Astrocyte (in vitro differentiated cells and primary cell): Measurements from ENCODE around the gene CCDC8. TPM values are rescaled to one million over a fixed set of nuclear protein-coding genes. Genes with fewer than 3 reads are reported as not detected.

ENCODE experiments used
- DNase-seq: peaks from one replicate; pipeline ENCODE4 v3.0.0-alpha.2; 2010; ENCODE audit warnings: low read depth
- FAIRE-seq: peaks from 2 replicates; lab custom pipeline; 2011; peaks lifted over from hg19 to GRCh38; lab: Jason Lieb, UNC
- H2AFZ ChIP-seq: 2 replicates; pipeline ENCODE4 v1.6.0; 2012; ENCODE audit warnings: low read depth, low read length, inconsistent platforms
- H3K27ac ChIP-seq: 2 replicates; pipeline ENCODE4 v1.5.1; 2011; ENCODE audit warnings: low read depth, low read length, inconsistent platforms
- H3K27me3 ChIP-seq: 2 replicates; pipeline ENCODE4 v1.6.0; 2011; ENCODE audit warnings: low read length, inconsistent platforms; ENCODE audit not compliant: insufficient read depth
- H3K36me3 ChIP-seq: 2 replicates; pipeline ENCODE4 v1.5.1; 2011; ENCODE audit warnings: low read length, inconsistent platforms; ENCODE audit not compliant: insufficient read depth
- H3K4me1 ChIP-seq: 2 replicates; pipeline ENCODE4 v1.5.1; 2011; ENCODE audit warnings: low read length, inconsistent platforms; ENCODE audit not compliant: insufficient read depth
- H3K4me2 ChIP-seq: 2 replicates; pipeline ENCODE4 v1.6.0; 2012; ENCODE audit warnings: low read length, inconsistent platforms
- H3K4me3 ChIP-seq: 2 replicates; pipeline ENCODE4 v1.5.1; 2011; ENCODE audit warnings: low read depth, mild to moderate bottlenecking, low read length, inconsistent platforms; ENCODE audit not compliant: insufficient read depth
- H3K79me2 ChIP-seq: 2 replicates; pipeline ENCODE4 v1.6.0; 2012; ENCODE audit warnings: mild to moderate bottlenecking, low read length, inconsistent platforms; ENCODE audit not compliant: insufficient read depth
- H3K9ac ChIP-seq: 2 replicates; pipeline ENCODE4 v1.6.0; 2012; ENCODE audit warnings: mild to moderate bottlenecking, low read length, inconsistent platforms
- H3K9me3 ChIP-seq: 2 replicates; pipeline ENCODE4 v1.5.1; 2012; ENCODE audit warnings: low read depth, mild to moderate bottlenecking, low read length, inconsistent platforms; ENCODE audit not compliant: insufficient read depth
- H4K20me1 ChIP-seq: 2 replicates; pipeline ENCODE4 v1.6.0; 2012; ENCODE audit warnings: low read length, inconsistent platforms; ENCODE audit not compliant: insufficient read depth
- H3K27ac Mint-ChIP-seq: one replicate; pipeline ENCODE4 v1.8.0; 2021; ENCODE audit warnings: mild to moderate bottlenecking, mixed read lengths; ENCODE audit not compliant: unreplicated experiment
- H3K27me3 Mint-ChIP-seq: one replicate; pipeline ENCODE4 v1.8.0; 2021; ENCODE audit warnings: low read depth, mixed read lengths; ENCODE audit not compliant: unreplicated experiment
- H3K36me3 Mint-ChIP-seq: one replicate; pipeline ENCODE4 v1.8.0; 2021; ENCODE audit warnings: low read depth, mixed read lengths; ENCODE audit not compliant: unreplicated experiment
- H3K4me1 Mint-ChIP-seq: one replicate; pipeline ENCODE4 v1.8.0; 2021; ENCODE audit warnings: low read depth, mixed read lengths; ENCODE audit not compliant: unreplicated experiment
- H3K4me3 Mint-ChIP-seq: one replicate; pipeline ENCODE4 v1.8.0; 2021; ENCODE audit warnings: mild to moderate bottlenecking, moderate library complexity, mixed read lengths; ENCODE audit not compliant: unreplicated experiment
- H3K9me3 Mint-ChIP-seq: one replicate; pipeline ENCODE4 v1.8.0; 2021; ENCODE audit warnings: mild to moderate bottlenecking, mixed read lengths; ENCODE audit not compliant: unreplicated experiment
- EZH2 ChIP-seq: IDR thresholded peaks from 2 replicates; pipeline ENCODE4 v1.6.1; 2012; ENCODE audit warnings: mild to moderate bottlenecking, low read length, inconsistent platforms; ENCODE audit not compliant: insufficient read depth
- total RNA-seq: library from RNA; stranded (reverse); gene quantifications from 2 replicates; pipeline ENCODE4 v1.2.1, GENCODE V29; 2021
- TF ChIP-seq, protein P1 (sequence below): IDR thresholded peaks from 2 replicates; pipeline ENCODE4 v1.5.1; 2011; ENCODE audit warnings: low read depth, mild to moderate bottlenecking, inconsistent platforms, low read length, moderate library complexity; ENCODE audit not compliant: insufficient read depth

Gene CCDC8
- total RNA-seq, 1 donor from 2014 or later: 35.5 TPM

DNA sequence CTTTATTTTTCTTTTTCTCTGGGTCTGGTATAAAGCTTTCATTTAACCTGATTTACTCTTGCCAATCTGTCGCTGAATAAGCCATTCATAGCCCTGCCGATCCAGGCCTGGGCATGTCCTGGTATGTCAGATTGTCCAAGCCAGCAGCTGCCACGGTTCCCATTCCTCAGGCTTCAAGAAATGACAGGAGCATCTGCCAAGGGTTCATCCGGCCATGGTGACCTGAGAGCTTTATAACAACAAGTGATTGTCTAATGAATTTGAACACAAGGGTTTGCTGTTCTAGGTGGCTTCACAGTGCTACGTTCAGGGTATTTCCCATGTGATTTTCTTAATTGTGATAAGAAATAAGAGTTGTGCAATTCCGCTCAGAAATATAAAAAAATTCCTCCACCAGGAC, 38.0 kb upstream of the CCDC8 start:
- Mint-ChIP-seq H3K27ac (no peak overlapping the region), H3K9me3 (peaks cover 8% of the 10 kb centered on the region), H3K4me1 (peaks cover 3% of the 10 kb centered on the region), H3K27me3 (no peaks in the 10 kb centered on the region), H3K4me3 (no peak overlapping the region), H3K36me3 (no peaks in the 10 kb centered on the region)
- Histone ChIP-seq H3K27me3 (peaks cover 9% of the 10 kb centered on the region), H4K20me1 (no peaks in the 10 kb centered on the region), H3K4me2 (no peak overlapping the region), H3K4me1 (no peaks in the 10 kb centered on the region), H3K27ac (no peak overlapping the region), H3K79me2 (no peaks in the 10 kb centered on the region), H3K4me3 (no peak overlapping the region), H3K9me3 (no peaks in the 10 kb centered on the region), H2AFZ (no peak overlapping the region), H3K36me3 (no peaks in the 10 kb centered on the region), H3K9ac (no peak overlapping the region)
- no peak for TF ChIP-seq EZH2
- FAIRE-seq (no peak), DNase-seq (no peak)

DNA sequence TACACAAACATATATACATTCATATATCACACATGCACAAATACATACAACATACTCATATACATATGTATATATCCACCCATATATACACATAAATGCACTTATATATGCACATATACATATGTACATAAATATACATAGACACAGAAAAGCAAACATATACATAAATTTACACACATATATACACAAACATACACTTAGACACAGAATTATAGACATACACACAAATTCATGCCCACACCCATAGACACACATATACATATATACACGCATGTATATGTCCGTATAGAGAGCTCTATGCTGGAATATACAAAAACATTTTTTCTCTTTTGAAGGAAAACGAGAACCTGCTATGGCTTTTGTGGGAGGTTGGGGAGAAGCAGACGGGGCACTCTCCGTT, 37.4 kb upstream of the CCDC8 start:
- Mint-ChIP-seq H3K36me3 (no peaks in the 10 kb centered on the region), H3K9me3 (peaks cover 8% of the 10 kb centered on the region), H3K4me1 (peaks cover 3% of the 10 kb centered on the region), H3K27ac (no peak overlapping the region), H3K4me3 (no peak overlapping the region), H3K27me3 (no peaks in the 10 kb centered on the region)
- no peaks in the 10 kb centered on the region for H3K79me2 ChIP-seq
- H3K9ac ChIP-seq: no peak overlapping the region
- no peak overlapping the region for H3K4me3 ChIP-seq
- no peak for DNase-seq
- no peaks in the 10 kb centered on the region for H3K9me3 ChIP-seq
- peaks cover 9% of the 10 kb centered on the region for H3K27me3 ChIP-seq
- H3K4me2 ChIP-seq: no peak overlapping the region
- H2AFZ ChIP-seq: no peak overlapping the region
- H3K27ac ChIP-seq: no peak overlapping the region
- no peak for TF ChIP-seq EZH2
- TF ChIP-seq, protein P1, sequence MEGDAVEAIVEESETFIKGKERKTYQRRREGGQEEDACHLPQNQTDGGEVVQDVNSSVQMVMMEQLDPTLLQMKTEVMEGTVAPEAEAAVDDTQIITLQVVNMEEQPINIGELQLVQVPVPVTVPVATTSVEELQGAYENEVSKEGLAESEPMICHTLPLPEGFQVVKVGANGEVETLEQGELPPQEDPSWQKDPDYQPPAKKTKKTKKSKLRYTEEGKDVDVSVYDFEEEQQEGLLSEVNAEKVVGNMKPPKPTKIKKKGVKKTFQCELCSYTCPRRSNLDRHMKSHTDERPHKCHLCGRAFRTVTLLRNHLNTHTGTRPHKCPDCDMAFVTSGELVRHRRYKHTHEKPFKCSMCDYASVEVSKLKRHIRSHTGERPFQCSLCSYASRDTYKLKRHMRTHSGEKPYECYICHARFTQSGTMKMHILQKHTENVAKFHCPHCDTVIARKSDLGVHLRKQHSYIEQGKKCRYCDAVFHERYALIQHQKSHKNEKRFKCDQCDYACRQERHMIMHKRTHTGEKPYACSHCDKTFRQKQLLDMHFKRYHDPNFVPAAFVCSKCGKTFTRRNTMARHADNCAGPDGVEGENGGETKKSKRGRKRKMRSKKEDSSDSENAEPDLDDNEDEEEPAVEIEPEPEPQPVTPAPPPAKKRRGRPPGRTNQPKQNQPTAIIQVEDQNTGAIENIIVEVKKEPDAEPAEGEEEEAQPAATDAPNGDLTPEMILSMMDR: no peak
- no peaks in the 10 kb centered on the region for H4K20me1 ChIP-seq
- no peak for FAIRE-seq
- H3K36me3 ChIP-seq: no peaks in the 10 kb centered on the region
- H3K4me1 ChIP-seq: no peaks in the 10 kb centered on the region

DNA sequence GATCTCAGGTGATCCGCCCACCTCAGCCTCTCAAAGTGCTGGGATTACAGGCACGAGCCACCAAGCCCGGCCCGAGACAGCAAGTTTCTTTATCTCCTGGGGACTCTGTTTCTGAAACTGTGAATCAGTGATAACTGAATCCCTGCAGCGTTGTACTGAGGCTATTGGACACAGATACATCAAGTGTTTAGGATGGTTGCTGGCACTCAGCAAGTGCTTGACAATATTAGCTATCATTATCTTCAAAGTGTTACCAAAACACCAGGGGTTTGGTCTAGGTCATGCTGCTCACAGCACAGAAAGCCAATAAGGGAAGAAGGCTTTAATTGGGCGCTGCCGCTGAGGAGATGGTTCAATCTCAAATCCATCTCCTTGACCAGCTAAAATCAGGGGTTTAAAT, 35.9 kb upstream of the CCDC8 start:
- Histone ChIP-seq H3K36me3 (no peaks in the 10 kb centered on the region), H3K27me3 (peaks cover 9% of the 10 kb centered on the region), H3K9me3 (no peaks in the 10 kb centered on the region), H3K79me2 (no peaks in the 10 kb centered on the region), H3K4me3 (no peak overlapping the region), H3K4me2 (no peak overlapping the region), H4K20me1 (no peaks in the 10 kb centered on the region), H3K9ac (no peak overlapping the region), H3K4me1 (no peaks in the 10 kb centered on the region), H2AFZ (no peak overlapping the region), H3K27ac (no peak overlapping the region)
- DNase-seq: no peak
- Mint-ChIP-seq H3K4me1 (peaks cover 3% of the 10 kb centered on the region), H3K9me3 (peaks cover 8% of the 10 kb centered on the region), H3K27me3 (no peaks in the 10 kb centered on the region), H3K36me3 (no peaks in the 10 kb centered on the region), H3K27ac (no peak overlapping the region), H3K4me3 (no peak overlapping the region)
- no peak for FAIRE-seq
- TF ChIP-seq, protein P1: no peak
- no peak for TF ChIP-seq EZH2
